HCT116 (cell line): ENCODE measurements around the gene CELA2B.

ENCODE experiments used
- CEBPB ChIP-seq: IDR thresholded peaks from 2 replicates; pipeline ENCODE4 v1.6.1; 2012; ENCODE audit warnings: low read depth
- FOSL1 ChIP-seq: IDR thresholded peaks from 2 replicates; pipeline ENCODE4 v1.6.1; 2012; ENCODE audit warnings: low read depth
- POLR2A ChIP-seq: IDR thresholded peaks from 2 replicates; pipeline ENCODE4 v1.7.0; 2011; ENCODE audit warnings: borderline replicate concordance; ENCODE audit not compliant: insufficient read depth, insufficient read length; ENCODE audit errors: extremely low read depth
- RAD21 ChIP-seq: IDR thresholded peaks from 2 replicates; pipeline ENCODE4 v1.6.1; 2012; ENCODE audit warnings: low read depth, mild to moderate bottlenecking
- YY1 ChIP-seq: IDR thresholded peaks from 2 replicates; pipeline ENCODE4 v1.6.1; 2011; ENCODE audit warnings: low read length, low read depth, moderate library complexity, mild to moderate bottlenecking; ENCODE audit not compliant: insufficient replicate concordance; ENCODE audit errors: extremely low read depth
- TF ChIP-seq, protein P1 (sequence below), 3 experiments: fragments of 200-600 bp in 1 of 3; sonication (generic) in 1 of 3; IDR thresholded peaks in 2 of 3; conservative IDR thresholded peaks in 1 of 3; 2 replicates each; pipeline ENCODE4 v1.5.1; 2012 to 2017; ENCODE audit warnings: low read depth in 2 of 3, low read length in 2 of 3, antibody characterized with exemption in 1 of 3, borderline replicate concordance in 1 of 3, control low read depth in 1 of 3, mild to moderate bottlenecking in 1 of 3, mixed read lengths in 1 of 3, mixed run types in 1 of 3, moderate library complexity in 1 of 3; ENCODE audit not compliant: insufficient read depth in 1 of 3

- TF ChIP-seq POLR2A (no peak), FOSL1 (no peak), YY1 (no peak), RAD21 (no peak), CEBPB (no peak)
- TF ChIP-seq, protein P1, sequence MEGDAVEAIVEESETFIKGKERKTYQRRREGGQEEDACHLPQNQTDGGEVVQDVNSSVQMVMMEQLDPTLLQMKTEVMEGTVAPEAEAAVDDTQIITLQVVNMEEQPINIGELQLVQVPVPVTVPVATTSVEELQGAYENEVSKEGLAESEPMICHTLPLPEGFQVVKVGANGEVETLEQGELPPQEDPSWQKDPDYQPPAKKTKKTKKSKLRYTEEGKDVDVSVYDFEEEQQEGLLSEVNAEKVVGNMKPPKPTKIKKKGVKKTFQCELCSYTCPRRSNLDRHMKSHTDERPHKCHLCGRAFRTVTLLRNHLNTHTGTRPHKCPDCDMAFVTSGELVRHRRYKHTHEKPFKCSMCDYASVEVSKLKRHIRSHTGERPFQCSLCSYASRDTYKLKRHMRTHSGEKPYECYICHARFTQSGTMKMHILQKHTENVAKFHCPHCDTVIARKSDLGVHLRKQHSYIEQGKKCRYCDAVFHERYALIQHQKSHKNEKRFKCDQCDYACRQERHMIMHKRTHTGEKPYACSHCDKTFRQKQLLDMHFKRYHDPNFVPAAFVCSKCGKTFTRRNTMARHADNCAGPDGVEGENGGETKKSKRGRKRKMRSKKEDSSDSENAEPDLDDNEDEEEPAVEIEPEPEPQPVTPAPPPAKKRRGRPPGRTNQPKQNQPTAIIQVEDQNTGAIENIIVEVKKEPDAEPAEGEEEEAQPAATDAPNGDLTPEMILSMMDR (IDR thresholded peaks at IDR 0.05 in 2 of 3, conservative IDR thresholded peaks at IDR 0.05 in 1 of 3; ENCODE audit: borderline replicate concordance in 1 of 3, insufficient read depth in 1 of 3, low read depth in 2 of 3, low read length in 2 of 3): no peak
Observed at GRCh38 chr1:15452216-15452615, 23.7 kb upstream of the CELA2B start.
